Head of caudate nucleus (tissue), 42 donors: Measurements from ENCODE around the gene B4GALNT2.

Experiments
- DNase-seq, 42 donors: peaks; one replicate each; pipeline versions ENCODE4 v3.0.0 to v3.0.0-alpha.2; 2020 to 2021; ENCODE audit warnings: mixed read lengths in 7 of 42
- intact Hi-C: fragments of 100-400 bp; cut with DNase I; formaldehyde crosslinking; loops from one replicate; pipeline ENCODE4 v1.15.0; 2022

The B4GALNT2 gene

GRCh38 chr17:49224198-49224996 is 91.8 kb downstream of the B4GALNT2 start:
- no peak for DNase-seq
- intact Hi-C loops = loop anchor here (10.0 kb wide), 1 partner anchor 50 kb away; no protein-coding TSS in a partner anchor

GRCh38 chr17:49224997-49225337 is 92.4 kb downstream of the B4GALNT2 start:
- no peak for DNase-seq
- intact Hi-C loops = loop anchor here (5.0 to 10.0 kb wide), 2 partner anchors 33 to 50 kb away; no protein-coding TSS in a partner anchor

- intact Hi-C loops = loop anchor here (5.0 to 10.0 kb wide), 2 partner anchors 33 to 51 kb away; no protein-coding TSS in a partner anchor
- DNase-seq = no peak
Measured at GRCh38 chr17:49225554-49226236, 93.1 kb downstream of the B4GALNT2 start.
